HepG2 (cell line): ENCODE data around the gene SYNDIG1. TPM values are rescaled to one million over a fixed set of nuclear protein-coding genes. Genes with fewer than 3 reads are reported as not detected.

Experiments
- ATAC-seq: fragments of 200-7000 bp; cut with Tn5 transposase; 3 replicates; pipeline ENCODE4 v1.9.1; 2020; ENCODE audit warnings: mild to moderate bottlenecking, moderate library complexity
- BruUV-seq: library from RNA; stranded (reverse); fragments of 400-500 nt; replicated peaks from 2 replicates; lab custom pipeline; 2021; lab: Mats Ljungman, UMichigan
- CTCF ChIA-PET: fragments of 300-600 bp; formaldehyde crosslinking; extraction: SDS; loops from one replicate; lab custom pipeline; 2021; ENCODE audit warnings: low total read pairs, inconsistent platforms, low intra/inter-chr PET ratio; lab: Yijun Ruan, JAX
- POLR2A ChIA-PET: fragments of 350-600 bp; sonication (Branson Sonifier 250); formaldehyde crosslinking; loops from one replicate; lab custom pipeline; 2020; ENCODE audit warnings: antibody characterized with exemption, inconsistent platforms; lab: Yijun Ruan, JAX
- DNase-seq: peaks from one replicate; pipeline ENCODE4 v3.0.0-alpha.2; 2015; ENCODE audit warnings: low spot score
- FAIRE-seq: peaks from 3 replicates; lab custom pipeline; 2011; peaks lifted over from hg19 to GRCh38; lab: Jason Lieb, UNC
- H2AFZ ChIP-seq: one replicate; pipeline ENCODE4 v1.6.1; 2011; ENCODE audit warnings: low read length, inconsistent platforms
- H3K27ac ChIP-seq: fragments of 300-600 bp; 3 replicates; pipeline ENCODE4 v1.8.0; 2011; ENCODE audit warnings: mixed run types, mild to moderate bottlenecking, mixed read lengths, low read length, inconsistent platforms; ENCODE audit not compliant: insufficient read depth; ENCODE audit errors: extremely low read length
- H3K27me3 ChIP-seq, 2 experiments: fragments of 200-600 bp in 1 of 2; 2 replicates in 1 of 2; 3 replicates in 1 of 2; pipeline versions ENCODE4 v1.6.0 to v1.8.0; 2011; ENCODE audit warnings: low read length in 2 of 2, mild to moderate bottlenecking in 2 of 2, moderate library complexity in 2 of 2, inconsistent platforms in 1 of 2; ENCODE audit not compliant: insufficient read depth in 2 of 2, control insufficient read depth in 1 of 2
- H3K36me3 ChIP-seq, 2 experiments: fragments of 200-600 bp in 1 of 2; replicated peaks in 1 of 2; 2 replicates in 1 of 2; 3 replicates in 1 of 2; pipeline versions ENCODE4 v1.5.1 to v1.8.0; 2011; ENCODE audit warnings: low read length in 2 of 2, inconsistent platforms in 1 of 2; ENCODE audit not compliant: insufficient read depth in 2 of 2, control insufficient read depth in 1 of 2
- H3K4me1 ChIP-seq: 2 replicates; pipeline ENCODE4 v1.5.1; 2012; ENCODE audit warnings: low read length, inconsistent platforms; ENCODE audit not compliant: insufficient read depth
- H3K4me2 ChIP-seq: 2 replicates; pipeline ENCODE4 v1.6.0; 2011; ENCODE audit warnings: low read depth, low read length, inconsistent platforms
- H3K4me3 ChIP-seq, 3 experiments: fragments of 200-600 bp in 1 of 3; sonication (generic), shearing (Covaris generic) in 1 of 3; replicated peaks in 1 of 3; 2 replicates each; pipeline ENCODE4 v1.5.1; 2011 to 2016; ENCODE audit warnings: low read length in 3 of 3, inconsistent platforms in 2 of 3, low read depth in 2 of 3, mild to moderate bottlenecking in 2 of 3, control low read depth in 1 of 3, mixed read lengths in 1 of 3; ENCODE audit not compliant: insufficient read depth in 1 of 3
- H3K79me2 ChIP-seq: one replicate; pipeline ENCODE4 v1.6.1; 2011; ENCODE audit warnings: low read length, inconsistent platforms; ENCODE audit not compliant: insufficient read depth
- H3K9ac ChIP-seq: 2 replicates; pipeline ENCODE4 v1.6.0; 2011; ENCODE audit warnings: mild to moderate bottlenecking, low read depth, low read length, inconsistent platforms; ENCODE audit not compliant: insufficient read depth
- H3K9me3 ChIP-seq: 2 replicates; pipeline ENCODE4 v1.5.1; 2012; ENCODE audit warnings: mild to moderate bottlenecking, low read length
- H4K20me1 ChIP-seq: 2 replicates; pipeline ENCODE4 v1.6.0; 2011; ENCODE audit warnings: inconsistent platforms, mild to moderate bottlenecking, low read length, moderate library complexity; ENCODE audit not compliant: insufficient read depth
- JARID2 ChIP-seq: sonication (generic); formaldehyde crosslinking; IDR thresholded peaks from 2 replicates; pipeline ENCODE4 v1.8.1; 2023; ENCODE audit warnings: missing genetic modification reagents, inconsistent platforms; ENCODE audit not compliant: insufficient replicate concordance
- ZNF501 ChIP-seq: sonication (generic); formaldehyde crosslinking; IDR thresholded peaks from 2 replicates; pipeline ENCODE4 v1.5.1; 2020; ENCODE audit warnings: mild to moderate bottlenecking, moderate library complexity, missing genetic modification reagents
- ZNF550 ChIP-seq: sonication (generic); formaldehyde crosslinking; IDR thresholded peaks from 2 replicates; pipeline ENCODE4 v1.4.0; 2020; ENCODE audit warnings: mild to moderate bottlenecking, missing genetic modification reagents, borderline replicate concordance
- WGBS: methylation state at CpG from one replicate; pipeline ENCODE4 v1.1.6; 2017; ENCODE audit warnings: low lambda C conversion rate; 5-methylcytosine and 5-hydroxymethylcytosine counted together
- in situ Hi-C: cut with HindIII; loops from 2 replicates; pipeline ENCODE4 v1.10.0; 2017; ENCODE audit warnings: low pct_unique_long_range_greater_than_20kb; ENCODE audit not compliant: extremely low pct_ligation_motif_present
- intact Hi-C: fragments of 100-400 bp; cut with micrococcal nuclease; formaldehyde crosslinking; loops from one replicate; pipeline ENCODE4 v1.10.0; 2022; ENCODE audit not compliant: unreplicated experiment
- polyA plus RNA-seq, 8 experiments: library from polyadenylated mRNA; depleted of rRNA in 3 of 8; stranded (reverse) in 7 of 8; unstranded in 1 of 8; fragments of >200 nt; fragmentation: Illumina TruSeq in 4 of 8; extraction: Trizol in 4 of 8; gene quantifications; 2 replicates each; pipeline versions ENCODE4 v1.2.1 to v1.2.3, GENCODE V29; 2011 to 2016; ENCODE audit warnings: low read depth in 4 of 8, missing spikeins in 1 of 8, mixed read lengths in 1 of 8; ENCODE audit not compliant: insufficient read depth in 1 of 8
- total RNA-seq, 5 experiments: library from RNA; depleted of rRNA; stranded (reverse); fragments of >200 nt; fragmentation: Illumina TruSeq; extraction: Trizol; gene quantifications; 2 replicates each; pipeline ENCODE4 v1.2.3, GENCODE V29; 2016; ENCODE audit warnings: low read depth in 1 of 5
- TF ChIP-seq, protein P1 (sequence below): sonication (generic); formaldehyde crosslinking; IDR thresholded peaks from 2 replicates; pipeline ENCODE4 v1.4.0; 2020; ENCODE audit warnings: mild to moderate bottlenecking, missing genetic modification reagents, borderline replicate concordance
- TF ChIP-seq, protein P2 (sequence below): sonication (generic); formaldehyde crosslinking; IDR thresholded peaks from 2 replicates; pipeline ENCODE4 v1.4.0; 2020; ENCODE audit warnings: missing genetic modification reagents, borderline replicate concordance

The SYNDIG1 gene
- total and polyA plus RNA-seq, 2 of the 13 experiments (the other 11 are each of a cell fraction or from before 2014, with no cell fraction given), result not detected

DNA sequence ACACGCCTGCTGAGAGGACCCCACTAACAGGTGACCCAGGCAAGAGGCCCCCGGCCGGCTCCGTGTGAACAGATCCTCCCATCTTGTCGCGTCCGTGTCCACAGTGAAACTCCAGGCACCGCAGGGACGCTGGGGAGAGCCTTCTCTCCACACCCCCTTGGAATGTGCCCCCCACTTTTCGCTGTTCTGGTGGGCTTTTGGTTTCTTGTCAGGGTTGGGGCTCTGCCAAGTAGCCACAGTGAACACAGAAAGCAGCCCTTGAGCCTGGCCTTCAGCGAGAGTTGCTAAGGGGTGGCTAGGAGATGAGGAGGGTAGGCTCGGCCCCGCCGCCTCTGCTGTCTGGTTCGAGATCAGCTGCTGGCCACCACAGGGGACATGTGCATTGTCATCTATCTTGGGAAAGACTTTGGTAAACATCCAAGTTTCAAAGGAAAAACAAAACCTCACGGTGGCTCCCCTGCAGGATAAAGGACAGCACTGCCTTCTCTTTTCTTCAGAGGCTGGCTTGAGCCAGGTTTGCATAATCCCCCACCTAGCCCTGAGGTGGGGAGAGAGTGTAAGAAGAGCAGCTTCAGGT lies 22.7 kb downstream of the SYNDIG1 start:
- H3K4me2 ChIP-seq, result no peak overlapping the region
- DNase-seq, result peak; percentile 21
- BruUV-seq, result no TSS peak
- 6% methylated on average over 12 of the region's 16 CpGs for WGBS
- no peak overlapping the region for H3K4me3 ChIP-seq
- ChIA-PET CTCF (no interaction called here), POLR2A (no interaction called here)
- H3K27me3 ChIP-seq, result peaks cover 0 to 10% of the 10 kb centered on the region in 2 experiments; a peak in 2 of 5 replicates
- no peak overlapping the region for H3K9ac ChIP-seq
- H4K20me1 ChIP-seq, result no peaks in the 10 kb centered on the region
- H3K4me1 ChIP-seq, result no peaks in the 10 kb centered on the region
- H3K9me3 ChIP-seq, result no peaks in the 10 kb centered on the region
- H3K27ac ChIP-seq, result no peak overlapping the region
- ATAC-seq, result peak; percentile 56
- in situ Hi-C loops (no loop called here), intact Hi-C loops (no loop called here)
- no peaks in the 10 kb centered on the region for H3K79me2 ChIP-seq
- no peak for FAIRE-seq
- H3K36me3 ChIP-seq, result no peaks in the 10 kb centered on the region
- H2AFZ ChIP-seq, result no peak overlapping the region
- TF ChIP-seq JARID2 (no peak), ZNF550 (CRISPR knock-in tag) (no peak), ZNF501 (no peak)
- TF ChIP-seq, protein P1, sequence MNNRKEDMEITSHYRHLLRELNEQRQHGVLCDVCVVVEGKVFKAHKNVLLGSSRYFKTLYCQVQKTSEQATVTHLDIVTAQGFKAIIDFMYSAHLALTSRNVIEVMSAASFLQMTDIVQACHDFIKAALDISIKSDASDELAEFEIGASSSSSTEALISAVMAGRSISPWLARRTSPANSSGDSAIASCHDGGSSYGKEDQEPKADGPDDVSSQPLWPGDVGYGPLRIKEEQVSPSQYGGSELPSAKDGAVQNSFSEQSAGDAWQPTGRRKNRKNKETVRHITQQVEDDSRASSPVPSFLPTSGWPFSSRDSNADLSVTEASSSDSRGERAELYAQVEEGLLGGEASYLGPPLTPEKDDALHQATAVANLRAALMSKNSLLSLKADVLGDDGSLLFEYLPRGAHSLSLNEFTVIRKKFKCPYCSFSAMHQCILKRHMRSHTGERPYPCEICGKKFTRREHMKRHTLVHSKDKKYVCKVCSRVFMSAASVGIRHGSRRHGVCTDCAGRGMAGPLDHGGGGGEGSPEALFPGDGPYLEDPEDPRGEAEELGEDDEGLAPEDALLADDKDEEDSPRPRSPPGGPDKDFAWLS (CRISPR knock-in tag), result no peak
- TF ChIP-seq, protein P2, sequence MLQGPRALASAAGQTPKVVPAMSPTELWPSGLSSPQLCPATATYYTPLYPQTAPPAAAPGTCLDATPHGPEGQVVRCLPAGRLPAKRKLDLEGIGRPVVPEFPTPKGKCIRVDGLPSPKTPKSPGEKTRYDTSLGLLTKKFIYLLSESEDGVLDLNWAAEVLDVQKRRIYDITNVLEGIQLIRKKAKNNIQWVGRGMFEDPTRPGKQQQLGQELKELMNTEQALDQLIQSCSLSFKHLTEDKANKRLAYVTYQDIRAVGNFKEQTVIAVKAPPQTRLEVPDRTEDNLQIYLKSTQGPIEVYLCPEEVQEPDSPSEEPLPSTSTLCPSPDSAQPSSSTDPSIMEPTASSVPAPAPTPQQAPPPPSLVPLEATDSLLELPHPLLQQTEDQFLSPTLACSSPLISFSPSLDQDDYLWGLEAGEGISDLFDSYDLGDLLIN, result no peak
